ENCODE results near the gene CRACR2A. TPM values are rescaled to one million over a fixed set of nuclear protein-coding genes. Genes with fewer than 3 reads are reported as not detected.

The CRACR2A gene, protein sequence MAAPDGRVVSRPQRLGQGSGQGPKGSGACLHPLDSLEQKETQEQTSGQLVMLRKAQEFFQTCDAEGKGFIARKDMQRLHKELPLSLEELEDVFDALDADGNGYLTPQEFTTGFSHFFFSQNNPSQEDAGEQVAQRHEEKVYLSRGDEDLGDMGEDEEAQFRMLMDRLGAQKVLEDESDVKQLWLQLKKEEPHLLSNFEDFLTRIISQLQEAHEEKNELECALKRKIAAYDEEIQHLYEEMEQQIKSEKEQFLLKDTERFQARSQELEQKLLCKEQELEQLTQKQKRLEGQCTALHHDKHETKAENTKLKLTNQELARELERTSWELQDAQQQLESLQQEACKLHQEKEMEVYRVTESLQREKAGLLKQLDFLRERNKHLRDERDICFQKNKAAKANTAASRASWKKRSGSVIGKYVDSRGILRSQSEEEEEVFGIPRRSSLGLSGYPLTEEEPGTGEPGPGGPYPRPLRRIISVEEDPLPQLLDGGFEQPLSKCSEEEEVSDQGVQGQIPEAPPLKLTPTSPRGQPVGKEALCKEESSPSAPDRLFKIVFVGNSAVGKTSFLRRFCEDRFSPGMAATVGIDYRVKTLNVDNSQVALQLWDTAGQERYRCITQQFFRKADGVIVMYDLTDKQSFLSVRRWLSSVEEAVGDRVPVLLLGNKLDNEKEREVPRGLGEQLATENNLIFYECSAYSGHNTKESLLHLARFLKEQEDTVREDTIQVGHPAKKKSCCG
- 1.6 and 1.7 TPM in 2 replicates for total RNA-seq

DNA sequence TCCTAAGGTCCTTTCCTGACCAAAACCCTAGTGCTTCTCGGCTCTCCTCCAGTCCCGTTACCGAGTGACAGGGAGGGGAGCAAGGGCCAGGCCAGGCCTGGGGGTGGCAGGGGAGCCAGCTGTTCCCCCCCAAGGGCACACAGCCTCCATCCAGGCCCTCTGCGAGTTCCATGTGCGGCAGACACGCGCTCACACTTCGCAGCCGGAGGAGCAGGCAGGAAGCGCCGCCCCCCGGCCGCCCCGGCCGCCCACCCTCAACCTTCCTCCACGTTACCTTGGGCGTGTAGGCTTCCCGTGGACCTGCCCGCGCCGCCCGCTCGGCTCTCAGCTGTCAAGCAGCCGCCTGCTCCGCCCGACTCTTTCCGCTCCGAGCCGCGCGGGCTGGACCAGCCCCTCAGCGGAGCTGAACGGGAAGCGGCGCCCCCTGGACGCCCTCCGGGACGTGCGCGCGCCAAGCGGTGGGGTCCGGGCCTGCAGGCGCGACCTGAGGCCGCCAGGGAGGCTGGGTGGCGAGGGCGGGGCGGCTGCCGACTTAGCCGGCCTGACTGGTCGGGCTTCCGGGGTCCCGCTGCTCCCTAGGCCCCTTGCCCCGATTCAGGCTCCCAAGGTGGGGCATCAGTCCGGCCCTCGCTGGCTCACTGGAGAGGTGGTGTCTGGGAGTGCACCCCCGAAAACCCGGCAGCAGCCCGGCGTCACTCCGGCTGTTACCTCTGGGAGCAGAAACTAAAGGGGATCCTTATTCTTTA, at the start of gene CRACR2A:
CRACR2A (minus strand) TSS at position 369 of the 746 bp plus-strand sequence. CDS start 56,110 bp downstream, outside the sequence.
- no peak for DNase-seq (ENCODE audit: low read depth)

- DNase-seq (ENCODE audit: low read depth): no peak
Observed at GRCh38 chr12:3797531-3798048, 44.7 kb upstream of the CRACR2A start.

DNA sequence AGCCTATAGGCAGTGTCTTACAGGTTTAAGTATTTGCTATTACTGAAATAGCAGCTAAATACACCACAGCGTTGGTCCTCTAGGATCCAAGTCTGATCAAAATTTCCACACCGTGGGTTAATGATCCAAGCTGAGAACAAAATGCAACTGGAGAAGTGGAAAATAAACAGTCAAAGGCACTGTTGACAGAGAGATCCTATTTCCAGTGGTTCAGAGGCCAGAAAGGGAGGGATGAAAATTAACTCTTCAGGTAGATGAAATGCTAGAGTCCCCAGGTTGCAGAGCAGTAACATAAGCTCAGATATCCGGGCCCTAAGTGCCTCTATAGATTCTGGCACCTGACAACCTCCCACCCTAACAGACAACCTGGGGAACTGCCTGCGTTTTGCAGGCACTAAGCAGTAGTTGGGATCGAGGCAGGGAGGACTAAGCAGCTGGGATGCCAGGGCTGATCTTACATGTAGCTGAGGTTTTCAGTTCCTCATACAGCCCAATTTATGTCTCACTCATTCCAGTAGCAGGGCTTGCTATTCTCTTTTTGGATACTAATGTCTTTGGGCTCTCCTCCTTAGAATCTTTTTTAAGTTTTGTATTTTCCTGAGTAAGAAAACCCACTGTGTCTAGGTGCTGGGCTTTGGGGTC, 42.7 kb upstream of the CRACR2A start:
- no peak for DNase-seq (ENCODE audit: low read depth)

- DNase-seq (ENCODE audit: low read depth): no peak
Observed at GRCh38 chr12:3795066-3795465, 42.2 kb upstream of the CRACR2A start.

DNA sequence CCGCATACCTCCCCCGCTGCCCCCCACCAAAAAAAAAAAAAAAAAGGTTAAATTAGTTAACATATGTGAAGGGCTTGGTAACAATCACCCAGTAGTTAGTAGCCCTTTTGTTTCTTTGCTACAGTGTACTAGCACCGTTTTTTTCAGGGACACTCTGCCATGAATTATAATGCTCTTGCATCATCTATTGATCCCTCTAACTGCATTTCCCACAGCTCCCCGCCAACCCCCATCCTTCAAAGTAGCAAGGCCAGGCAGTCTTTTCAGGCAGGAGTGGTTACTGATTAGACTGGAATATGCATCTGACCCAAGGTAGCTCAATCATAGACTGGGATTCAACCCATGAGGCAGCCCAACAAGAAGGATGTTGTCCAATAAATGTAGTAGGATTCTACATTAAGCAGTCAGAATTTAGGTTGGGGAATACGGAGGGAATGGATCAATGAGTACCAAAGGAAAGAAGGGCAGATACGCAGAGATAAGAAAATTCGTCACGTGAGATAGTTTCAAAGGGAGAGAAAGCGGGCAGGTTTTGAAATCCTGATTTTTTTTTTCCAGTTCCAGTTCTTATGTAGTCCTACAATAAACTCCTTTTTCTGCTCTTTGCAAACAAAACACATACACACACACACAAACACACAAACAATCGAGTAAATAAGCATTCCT, 39.8 kb upstream of the CRACR2A start:
- DNase-seq (ENCODE audit: low read depth): no peak

DNA sequence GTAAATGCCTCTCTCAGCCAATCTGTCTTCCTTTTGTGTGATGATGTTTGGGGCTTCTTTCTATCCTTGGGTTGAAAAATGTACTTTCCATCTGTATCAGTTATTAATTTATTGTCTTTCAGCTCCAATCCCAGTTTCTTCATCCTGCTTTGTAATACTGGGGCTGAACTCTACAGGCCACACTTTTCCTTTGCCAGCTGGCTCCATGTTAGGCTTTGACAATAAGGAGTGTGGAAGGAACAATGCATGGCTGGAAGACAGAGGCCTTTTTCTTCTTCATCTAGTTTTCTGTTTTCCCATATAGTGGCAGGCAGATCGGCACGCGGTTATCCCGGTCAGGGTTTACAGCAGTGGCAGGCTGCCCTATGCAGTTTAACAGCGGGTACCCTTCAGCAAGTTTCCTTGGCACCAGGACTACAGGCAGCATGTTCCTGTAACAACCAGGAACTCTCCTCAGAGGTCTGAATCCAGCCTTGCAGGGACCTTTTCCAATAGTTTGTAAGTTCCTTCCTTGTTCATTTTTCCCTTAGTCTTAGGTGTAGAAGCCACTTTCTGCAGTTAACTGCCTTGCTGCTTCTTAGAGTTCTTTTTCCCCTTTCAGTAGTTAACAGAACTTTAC, 38.5 kb upstream of the CRACR2A start:
- no peak for DNase-seq (ENCODE audit: low read depth)

GRCh38 chr12:3790642-3791041, 37.7 kb upstream of the CRACR2A start:
- no peak for DNase-seq (ENCODE audit: low read depth)

DNA sequence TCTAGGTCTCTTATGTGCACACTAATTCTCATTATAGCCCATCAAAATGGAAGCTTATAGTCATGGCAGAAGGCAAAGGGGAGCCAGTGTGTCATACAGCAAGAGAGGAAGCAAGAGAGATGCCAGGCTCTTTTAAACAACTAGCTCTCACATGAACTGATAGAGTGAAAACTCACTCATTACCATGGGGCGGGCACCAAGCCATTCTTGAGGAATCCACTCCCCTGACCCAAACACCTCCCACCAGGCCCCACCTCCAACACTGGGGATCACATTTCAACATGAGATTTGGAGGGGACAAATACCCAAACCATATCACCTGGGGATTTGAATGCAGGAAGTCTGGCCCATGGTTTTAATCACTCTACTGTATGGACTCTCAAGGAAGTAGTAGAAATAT, 36.9 kb upstream of the CRACR2A start:
- DNase-seq (ENCODE audit: low read depth): no peak

GRCh38 chr12:3777206-3777809, 24.4 kb upstream of the CRACR2A start:
- DNase-seq (ENCODE audit: low read depth): peak; percentile 45

GRCh38 chr12:3775385-3776035, 22.6 kb upstream of the CRACR2A start:
- no peak for DNase-seq (ENCODE audit: low read depth)

DNA sequence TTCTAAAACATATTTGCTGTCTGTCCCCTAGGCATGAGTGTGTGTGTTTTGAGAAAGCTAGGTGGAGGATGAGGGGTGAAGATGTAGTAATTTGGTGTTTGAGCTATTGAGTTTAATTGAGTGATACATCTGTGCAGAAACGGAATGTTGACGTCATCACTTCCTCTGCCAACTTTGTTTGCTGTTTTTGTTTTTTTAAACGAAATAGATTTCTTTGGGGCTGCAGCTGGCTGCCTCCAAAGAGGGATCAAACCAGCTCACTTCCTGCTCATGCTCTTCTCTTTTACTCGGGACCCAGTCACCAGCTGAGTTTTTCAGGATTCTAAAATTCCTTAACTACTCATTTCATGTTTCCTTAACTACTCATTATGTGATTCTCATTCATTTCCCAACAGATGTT, 19.5 kb upstream of the CRACR2A start:
- DNase-seq (ENCODE audit: low read depth): no peak

- DNase-seq (ENCODE audit: low read depth): no peak
Observed at GRCh38 chr12:3771853-3772252, 18.9 kb upstream of the CRACR2A start.

- DNase-seq (ENCODE audit: low read depth): peak; percentile 42
Observed at GRCh38 chr12:3770891-3771290, 18.0 kb upstream of the CRACR2A start.

- no peak for DNase-seq (ENCODE audit: low read depth)
Observed at GRCh38 chr12:3768911-3769447, 16.1 kb upstream of the CRACR2A start.

GRCh38 chr12:3761116-3761735, 8.3 kb upstream of the CRACR2A start:
- no peak for DNase-seq (ENCODE audit: low read depth)

- DNase-seq (ENCODE audit: low read depth): no peak
Observed at GRCh38 chr12:3759878-3760277, 7.0 kb upstream of the CRACR2A start.

GRCh38 chr12:3757261-3757660, 4.4 kb upstream of the CRACR2A start:
- DNase-seq (ENCODE audit: low read depth): no peak

DNA sequence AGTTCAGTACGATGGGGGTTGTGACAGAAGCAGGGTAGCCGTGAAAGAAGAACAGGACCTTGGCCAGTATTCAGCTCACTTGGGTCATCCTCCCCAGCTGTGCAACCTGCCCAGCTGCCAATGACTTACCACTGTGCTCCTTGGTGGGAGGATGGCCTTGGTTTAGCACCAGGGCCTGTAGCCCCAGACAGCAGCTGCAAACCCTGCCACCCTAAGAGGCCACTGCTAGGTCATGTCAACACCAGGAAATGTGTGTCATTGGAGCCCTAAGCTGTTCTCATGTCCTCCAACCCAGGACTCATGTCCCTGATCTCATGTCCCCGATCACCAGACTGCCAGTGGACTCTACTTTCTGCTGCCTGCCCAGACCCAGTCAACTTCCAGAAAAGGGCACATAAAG, 3.0 kb upstream of the CRACR2A start:
- no peak for DNase-seq (ENCODE audit: low read depth)

Measured in renal cortical epithelial cell (primary cell).